CD8-positive, alpha-beta memory T cell (primary cell): ENCODE results near the gene LGALS7B. TPM values are rescaled to one million over a fixed set of nuclear protein-coding genes. Genes with fewer than 3 reads are reported as not detected.

ENCODE experiments used
- CTCF ChIA-PET: fragments of 350-600 bp; sonication (Branson Sonifier 250); formaldehyde crosslinking; loops from one replicate; lab custom pipeline; 2021; ENCODE audit warnings: antibody characterized with exemption; lab: Charles Lee
- POLR2A ChIA-PET: fragments of 350-600 bp; sonication (Branson Sonifier 250); formaldehyde crosslinking; loops from one replicate; lab custom pipeline; 2021; ENCODE audit warnings: antibody characterized with exemption; lab: Charles Lee
- DNase-seq, 5 donors: peaks; one replicate each; pipeline versions ENCODE4 v3.0.0 to v3.0.0-alpha.2; 2020 to 2022; ENCODE audit warnings: mixed read lengths in 1 of 5
- H3K27ac ChIP-seq: one replicate; pipeline ENCODE4 v1.7.0; 2013; ENCODE audit warnings: low read depth, mild to moderate bottlenecking, low read length, moderate library complexity
- H3K27me3 ChIP-seq: 2 replicates; pipeline ENCODE4 v1.7.0; 2013; ENCODE audit warnings: low read length, mild to moderate bottlenecking; ENCODE audit not compliant: insufficient read depth, poor library complexity, severe bottlenecking
- H3K36me3 ChIP-seq: 2 replicates; pipeline ENCODE4 v1.7.0; 2013; ENCODE audit warnings: mild to moderate bottlenecking, low read length, moderate library complexity; ENCODE audit not compliant: insufficient read depth
- H3K4me1 ChIP-seq: 2 replicates; pipeline ENCODE4 v1.7.0; 2013; ENCODE audit warnings: mild to moderate bottlenecking, low read length, moderate library complexity; ENCODE audit not compliant: insufficient read depth
- H3K4me3 ChIP-seq: 2 replicates; pipeline ENCODE4 v1.7.0; 2013; ENCODE audit warnings: mild to moderate bottlenecking, low read length
- H3K9me3 ChIP-seq: 2 replicates; pipeline ENCODE4 v1.7.0; 2013; ENCODE audit warnings: mild to moderate bottlenecking, low read length
- H3K27ac Mint-ChIP-seq, 8 donors: one replicate each; pipeline ENCODE4 v1.8.0; 2020 to 2021; ENCODE audit warnings: mixed read lengths in 8 of 8, mild to moderate bottlenecking in 6 of 8, inconsistent platforms in 3 of 8, moderate library complexity in 3 of 8
- H3K27me3 Mint-ChIP-seq, 2 donors: one replicate each; pipeline ENCODE4 v1.8.0; 2020 to 2021; ENCODE audit warnings: mixed read lengths in 2 of 2, mild to moderate bottlenecking in 1 of 2, moderate library complexity in 1 of 2
- H3K36me3 Mint-ChIP-seq, 3 donors: one replicate each; pipeline ENCODE4 v1.8.0; 2020 to 2021; ENCODE audit warnings: mixed read lengths in 3 of 3, inconsistent platforms in 1 of 3, mild to moderate bottlenecking in 1 of 3
- H3K4me1 Mint-ChIP-seq, 3 donors: one replicate each; pipeline ENCODE4 v1.8.0; 2020 to 2021; ENCODE audit warnings: mixed read lengths in 3 of 3, inconsistent platforms in 1 of 3, mild to moderate bottlenecking in 1 of 3
- H3K4me3 Mint-ChIP-seq, 7 donors: one replicate each; pipeline ENCODE4 v1.8.0; 2020 to 2021; ENCODE audit warnings: mixed read lengths in 7 of 7, mild to moderate bottlenecking in 6 of 7, moderate library complexity in 4 of 7, inconsistent platforms in 2 of 7
- H3K9me3 Mint-ChIP-seq, 5 donors: one replicate each; pipeline ENCODE4 v1.8.0; 2020 to 2022; ENCODE audit warnings: mixed read lengths in 5 of 5, mild to moderate bottlenecking in 3 of 5, moderate library complexity in 2 of 5, inconsistent platforms in 1 of 5
- polyA plus RNA-seq: library from polyadenylated mRNA; unstranded; fragments of 300-500 nt; fragmentation: Illumina TruSeq; gene quantifications from one replicate; pipeline ENCODE4 v1.2.3, GENCODE V29; 2021
- total RNA-seq, 2 experiments: library from RNA; stranded (reverse); gene quantifications; one replicate each; pipeline ENCODE4 v1.2.3, GENCODE V29; 2021

Gene LGALS7B
- total and polyA plus RNA-seq, 3 experiments from 2014 or later = not detected

DNA sequence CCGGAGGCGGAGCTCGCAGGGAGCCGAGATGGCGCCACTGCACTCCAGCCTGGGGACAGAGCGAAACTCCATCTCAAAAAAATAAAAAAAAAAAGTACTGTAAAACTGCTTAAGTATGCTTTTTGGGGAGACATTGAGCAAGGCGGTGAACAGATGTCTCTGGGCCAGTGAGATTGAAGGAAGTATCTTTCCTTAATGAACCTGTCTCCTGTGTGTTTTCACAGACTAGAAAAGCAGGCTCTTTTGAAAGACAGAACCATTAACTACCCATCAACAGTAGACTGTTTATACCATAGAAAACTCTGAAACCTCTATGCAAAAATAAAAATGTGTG is 44.1 kb downstream of the LGALS7B start:
- Histone ChIP-seq H3K36me3 (peaks cover 23% of the 10 kb centered on the region), H3K27ac (no peak overlapping the region), H3K27me3 (no peaks in the 10 kb centered on the region), H3K4me1 (peaks cover 17% of the 10 kb centered on the region), H3K9me3 (no peaks in the 10 kb centered on the region), H3K4me3 (no peak overlapping the region)
- peak overlapping the region in 3 of 8 donors; percentile 21 to 63 (median 45) for H3K27ac Mint-ChIP-seq
- H3K27me3 Mint-ChIP-seq = no peaks in the 10 kb centered on the region
- CTCF ChIA-PET = interaction anchor here (1.3 to 1.4 kb wide), 2 partner anchors 36 to 261 kb away, joined by 3 read pairs; no protein-coding TSS in a partner anchor
- H3K36me3 Mint-ChIP-seq = peaks cover 0 to 55% (median 8%) of the 10 kb centered on the region in 3 donors
- H3K4me1 Mint-ChIP-seq = peaks cover 18 to 36% (median 30%) of the 10 kb centered on the region in 3 donors
- peak overlapping the region in 1 of 7 donors; percentile 25 for H3K4me3 Mint-ChIP-seq
- no peaks in the 10 kb centered on the region for H3K9me3 Mint-ChIP-seq
- POLR2A ChIA-PET = interaction anchor here (0.6 to 3.1 kb wide), 4 partner anchors 9 to 99 kb away, joined by 4 to 48 read pairs (median 20); partner anchors contain the start of gene HNRNPL
- no peak for DNase-seq

GRCh38 chr19:38834104-38834490 is 45.1 kb downstream of the LGALS7B start:
- no peaks in the 10 kb centered on the region for H3K9me3 Mint-ChIP-seq

GRCh38 chr19:38834590-38834989 is 45.6 kb downstream of the LGALS7B start:
- POLR2A ChIA-PET = interaction anchor here (0.5 kb wide), 1 partner anchor 21 kb away, joined by 5 read pairs; no protein-coding TSS in a partner anchor
- no peaks in the 10 kb centered on the region for H3K27me3 ChIP-seq
- CTCF ChIA-PET = interaction anchor here (1.7 kb wide), 2 partner anchors 34 to 37 kb away, joined by 4 read pairs; no protein-coding TSS in a partner anchor
- peaks cover 0 to 2% of the 10 kb centered on the region in 2 donors for H3K27me3 Mint-ChIP-seq
- no peak for DNase-seq
- peak overlapping the region in 2 of 7 donors; percentile 43 to 63 for H3K4me3 Mint-ChIP-seq
- H3K27ac Mint-ChIP-seq = peak overlapping the region in 2 of 8 donors; percentile 50 to 58
- no peaks in the 10 kb centered on the region for H3K9me3 Mint-ChIP-seq
- peaks cover 17% of the 10 kb centered on the region for H3K4me1 ChIP-seq
- no peaks in the 10 kb centered on the region for H3K9me3 ChIP-seq
- H3K36me3 ChIP-seq = peaks cover 38% of the 10 kb centered on the region
- H3K36me3 Mint-ChIP-seq = peaks cover 8 to 64% (median 13%) of the 10 kb centered on the region in 3 donors
- no peak overlapping the region for H3K27ac ChIP-seq
- H3K4me1 Mint-ChIP-seq = peaks cover 18 to 44% (median 27%) of the 10 kb centered on the region in 3 donors
- H3K4me3 ChIP-seq = no peak overlapping the region

More at GRCh38 chr19:38834104-38834490, 45.1 kb downstream of the LGALS7B start:
- Histone ChIP-seq H3K4me1 (peaks cover 17% of the 10 kb centered on the region), H3K4me3 (no peak overlapping the region), H3K27me3 (no peaks in the 10 kb centered on the region), H3K9me3 (no peaks in the 10 kb centered on the region), H3K27ac (no peak overlapping the region), H3K36me3 (peaks cover 33% of the 10 kb centered on the region)
- DNase-seq = no peak
- Mint-ChIP-seq H3K4me3 (peak overlapping the region in 2 of 7 donors; percentile 29 to 58), H3K36me3 (peaks cover 7 to 61% (median 13%) of the 10 kb centered on the region in 3 donors), H3K4me1 (peaks cover 16 to 39% (median 27%) of the 10 kb centered on the region in 3 donors), H3K27ac (peak overlapping the region in 3 of 8 donors; percentile 2 to 74 (median 7)), H3K27me3 (peaks cover 0 to 2% of the 10 kb centered on the region in 2 donors)
- POLR2A ChIA-PET = interaction anchor here (0.5 kb wide), 1 partner anchor 20 kb away, joined by 5 read pairs; no protein-coding TSS in a partner anchor
- CTCF ChIA-PET = interaction anchor here (1.4 to 1.7 kb wide), 2 partner anchors 35 to 37 kb away, joined by 3 to 4 read pairs; no protein-coding TSS in a partner anchor

- peak in 1 of 5 donors; percentile 35 for DNase-seq
- Mint-ChIP-seq H3K4me1 (peaks cover 18 to 40% (median 19%) of the 10 kb centered on the region in 3 donors), H3K4me3 (peak overlapping the region in 1 of 7 donors; percentile 50), H3K36me3 (peaks cover 11 to 66% (median 15%) of the 10 kb centered on the region in 3 donors), H3K9me3 (no peaks in the 10 kb centered on the region), H3K27ac (peak overlapping the region in 2 of 8 donors; percentile 66 to 73), H3K27me3 (peaks cover 0 to 2% of the 10 kb centered on the region in 2 donors)
- CTCF ChIA-PET = interaction anchor here (1.1 to 1.7 kb wide), 2 partner anchors 32 to 94 kb away, joined by 3 to 4 read pairs; partner anchors contain the start of genes MRPS12 and SARS2
- no peaks in the 10 kb centered on the region for H3K27me3 ChIP-seq
- H3K36me3 ChIP-seq = peaks cover 54% of the 10 kb centered on the region
- no peaks in the 10 kb centered on the region for H3K9me3 ChIP-seq
- H3K4me3 ChIP-seq = no peak overlapping the region
- H3K4me1 ChIP-seq = peaks cover 19% of the 10 kb centered on the region
- POLR2A ChIA-PET = no interaction called here
- H3K27ac ChIP-seq = no peak overlapping the region
These were observed 47.4 kb downstream of the LGALS7B start for GRCh38 chr19:38836159-38836982.

DNA sequence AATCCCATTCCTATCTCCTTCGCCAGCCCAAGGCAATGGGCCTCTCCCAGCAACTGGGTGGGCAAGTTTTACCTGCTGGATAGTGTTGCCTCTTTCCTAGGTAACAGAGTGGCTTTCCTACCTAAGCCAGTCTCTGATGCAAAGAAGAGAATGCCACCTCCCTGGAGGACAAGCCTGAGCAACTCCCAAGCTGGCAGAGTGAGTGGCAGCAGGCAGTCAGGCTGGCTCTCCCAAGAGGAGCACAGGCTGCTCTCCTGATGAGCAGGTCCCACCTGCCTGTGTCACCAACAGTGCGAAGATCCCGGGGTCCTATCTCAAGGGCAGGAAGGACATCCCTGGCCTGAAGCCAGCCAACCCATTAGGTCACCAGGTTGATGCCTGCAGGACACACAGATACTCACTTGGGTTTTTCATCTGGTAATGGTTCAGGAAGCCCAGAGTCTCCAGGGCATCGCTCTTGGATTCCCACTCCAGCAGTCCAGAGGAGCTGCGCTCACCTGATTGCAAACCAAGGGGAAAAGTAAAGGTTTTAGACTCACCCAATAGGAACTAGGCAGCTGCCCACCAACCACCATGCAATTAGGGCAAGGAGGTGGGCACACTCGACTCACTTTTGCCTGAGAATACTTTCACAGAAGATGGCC is 48.1 kb downstream of the LGALS7B start:
- Mint-ChIP-seq H3K4me3 (peak overlapping the region in 1 of 7 donors; percentile 50), H3K27ac (peak overlapping the region in 2 of 8 donors; percentile 73 to 80), H3K4me1 (peaks cover 18 to 41% (median 18%) of the 10 kb centered on the region in 3 donors), H3K36me3 (peaks cover 17 to 70% (median 20%) of the 10 kb centered on the region in 3 donors), H3K27me3 (peaks cover 0 to 7% of the 10 kb centered on the region in 2 donors), H3K9me3 (peaks cover 0 to 2% (median 2%) of the 10 kb centered on the region in 5 donors)
- ChIA-PET CTCF (interaction anchor here (0.8 to 1.3 kb wide), 3 partner anchors 12 to 93 kb away, joined by 3 read pairs; partner anchors contain the start of genes MRPS12 and SARS2), POLR2A (interaction anchor here (0.6 kb wide), 1 partner anchor 26 kb away, joined by 6 read pairs; no protein-coding TSS in a partner anchor)
- Histone ChIP-seq H3K4me1 (peaks cover 23% of the 10 kb centered on the region), H3K27ac (no peak overlapping the region), H3K27me3 (no peaks in the 10 kb centered on the region), H3K9me3 (no peaks in the 10 kb centered on the region), H3K36me3 (peaks cover 57% of the 10 kb centered on the region), H3K4me3 (no peak overlapping the region)
- DNase-seq = peak in 1 of 5 donors; percentile 16

- H3K4me1 Mint-ChIP-seq = peaks cover 21 to 43% (median 22%) of the 10 kb centered on the region in 3 donors
- H3K9me3 Mint-ChIP-seq = peaks cover 0 to 4% (median 2%) of the 10 kb centered on the region in 5 donors
These were observed 48.7 kb downstream of the LGALS7B start for GRCh38 chr19:38837656-38838121.

More at GRCh38 chr19:38837656-38838121, 48.7 kb downstream of the LGALS7B start:
- Histone ChIP-seq H3K9me3 (no peaks in the 10 kb centered on the region), H3K4me3 (no peak overlapping the region), H3K4me1 (peaks cover 23% of the 10 kb centered on the region), H3K27ac (no peak overlapping the region), H3K27me3 (no peaks in the 10 kb centered on the region), H3K36me3 (peaks cover 59% of the 10 kb centered on the region)
- DNase-seq = no peak
- Mint-ChIP-seq H3K27ac (peak overlapping the region in 2 of 8 donors; percentile 80 to 82), H3K4me3 (no peak overlapping the region), H3K36me3 (peaks cover 23 to 76% (median 25%) of the 10 kb centered on the region in 3 donors), H3K27me3 (peaks cover 0 to 10% of the 10 kb centered on the region in 2 donors)
- ChIA-PET CTCF (interaction anchor here (0.8 to 1.3 kb wide), 3 partner anchors 12 to 93 kb away, joined by 3 read pairs; partner anchors contain the start of genes MRPS12 and SARS2), POLR2A (interaction anchor here (0.6 kb wide), 1 partner anchor 26 kb away, joined by 6 read pairs; no protein-coding TSS in a partner anchor)
